Naive thymus-derived CD4-positive, alpha-beta T cell (primary cell): Measurements from ENCODE around the gene MSLN. TPM values are rescaled to one million over a fixed set of nuclear protein-coding genes. Genes with fewer than 3 reads are reported as not detected.
A peak's percentile ranks its signal among the peaks of the same experiment; 100 is the strongest.
"Not testable (repeated sequence)": the region's sequence is repeated elsewhere in the genome, so short reads cannot be mapped to it uniquely, and the experiment has no call there.

ENCODE experiments used
- ATAC-seq: fragments of 150-1000 bp; cut with Tn5 transposase; 2 replicates; pipeline ENCODE4 v1.10.0; 2021; ENCODE audit warnings: mild to moderate bottlenecking, moderate library complexity
- CTCF ChIA-PET: fragments of 350-600 bp; sonication (Branson Sonifier 250); formaldehyde crosslinking; loops from one replicate; lab custom pipeline; 2021; ENCODE audit warnings: antibody characterized with exemption; lab: Charles Lee
- POLR2A ChIA-PET: fragments of 350-600 bp; sonication (Branson Sonifier 250); formaldehyde crosslinking; loops from one replicate; lab custom pipeline; 2021; ENCODE audit warnings: antibody characterized with exemption, inconsistent platforms; lab: Charles Lee
- DNase-seq, 9 donors: peaks; one replicate each; pipeline versions ENCODE4 v3.0.0 to v3.0.0-alpha.2; 2020 to 2022; ENCODE audit warnings: mixed read lengths in 1 of 9
- H3K27ac ChIP-seq: one replicate; pipeline ENCODE4 v1.7.0; 2013; ENCODE audit warnings: mild to moderate bottlenecking, low read depth, low read length, moderate library complexity
- H3K27me3 ChIP-seq, 2 donors: one replicate each; pipeline ENCODE4 v1.7.0; 2013; ENCODE audit warnings: low read length in 2 of 2, mild to moderate bottlenecking in 2 of 2, moderate library complexity in 2 of 2; ENCODE audit not compliant: control insufficient read depth in 2 of 2, insufficient read depth in 2 of 2
- H3K36me3 ChIP-seq, 3 experiments: 1 replicate in 2 of 3; 2 replicates in 1 of 3; pipeline ENCODE4 v1.7.0; 2013; ENCODE audit warnings: low read length in 3 of 3, mild to moderate bottlenecking in 3 of 3, moderate library complexity in 1 of 3; ENCODE audit not compliant: insufficient read depth in 3 of 3, control insufficient read depth in 2 of 3
- H3K4me1 ChIP-seq, 2 donors: one replicate each; pipeline ENCODE4 v1.7.0; 2013; ENCODE audit warnings: low read length in 2 of 2, mild to moderate bottlenecking in 2 of 2, moderate library complexity in 1 of 2; ENCODE audit not compliant: control insufficient read depth in 2 of 2, insufficient read depth in 2 of 2
- H3K4me3 ChIP-seq: 2 replicates; pipeline ENCODE4 v1.7.0; 2013; ENCODE audit warnings: mild to moderate bottlenecking, low read length
- H3K9me3 ChIP-seq, 3 experiments: 1 replicate in 2 of 3; 2 replicates in 1 of 3; pipeline ENCODE4 v1.7.0; 2013; ENCODE audit warnings: low read length in 3 of 3; ENCODE audit not compliant: control insufficient read depth in 2 of 3
- H3K27ac Mint-ChIP-seq, 9 donors: one replicate each; pipeline ENCODE4 v1.8.0; 2020 to 2022; ENCODE audit warnings: mixed read lengths in 9 of 9, mild to moderate bottlenecking in 8 of 9, moderate library complexity in 5 of 9, inconsistent platforms in 2 of 9
- H3K27me3 Mint-ChIP-seq, 5 donors: one replicate each; pipeline ENCODE4 v1.8.0; 2021 to 2022; ENCODE audit warnings: mixed read lengths in 5 of 5, mild to moderate bottlenecking in 1 of 5
- H3K36me3 Mint-ChIP-seq, 5 donors: one replicate each; pipeline ENCODE4 v1.8.0; 2020 to 2022; ENCODE audit warnings: mixed read lengths in 5 of 5, mild to moderate bottlenecking in 3 of 5, inconsistent platforms in 1 of 5
- H3K4me1 Mint-ChIP-seq, 7 donors: one replicate each; pipeline ENCODE4 v1.8.0; 2020 to 2022; ENCODE audit warnings: mixed read lengths in 7 of 7, mild to moderate bottlenecking in 3 of 7, inconsistent platforms in 1 of 7
- H3K4me3 Mint-ChIP-seq, 10 donors: one replicate each; pipeline ENCODE4 v1.8.0; 2020 to 2022; ENCODE audit warnings: mild to moderate bottlenecking in 10 of 10, mixed read lengths in 10 of 10, moderate library complexity in 6 of 10, inconsistent platforms in 2 of 10
- H3K9me3 Mint-ChIP-seq, 11 donors: one replicate each; pipeline ENCODE4 v1.8.0; 2020 to 2022; ENCODE audit warnings: mixed read lengths in 11 of 11, mild to moderate bottlenecking in 4 of 11, inconsistent platforms in 1 of 11, moderate library complexity in 1 of 11
- intact Hi-C, 2 donors: fragments of 100-400 bp; cut with micrococcal nuclease; formaldehyde crosslinking; loops; one replicate each; pipeline ENCODE4 v1.15.1; 2023
- polyA plus RNA-seq, 2 donors: library from polyadenylated mRNA; unstranded; fragments of 300-500 nt; fragmentation: Illumina TruSeq; gene quantifications; one replicate each; pipeline ENCODE4 v1.2.3, GENCODE V29; 2021
- total RNA-seq, 6 experiments: library from RNA in 5 of 6; stranded (reverse) in 5 of 6; gene quantifications; 1 replicate in 5 of 6; 2 replicates in 1 of 6; pipeline ENCODE4 v1.2.3 and lab custom pipeline; 2021 to 2026

The MSLN gene
- total RNA-seq, result under 1 TPM in 1 of 5 experiments, not detected in 4; 0.64 TPM
- polyA plus RNA-seq, result not detected
- not detected for total RNA-seq (lab: John Stamatoyannopoulos, UW)

DNA sequence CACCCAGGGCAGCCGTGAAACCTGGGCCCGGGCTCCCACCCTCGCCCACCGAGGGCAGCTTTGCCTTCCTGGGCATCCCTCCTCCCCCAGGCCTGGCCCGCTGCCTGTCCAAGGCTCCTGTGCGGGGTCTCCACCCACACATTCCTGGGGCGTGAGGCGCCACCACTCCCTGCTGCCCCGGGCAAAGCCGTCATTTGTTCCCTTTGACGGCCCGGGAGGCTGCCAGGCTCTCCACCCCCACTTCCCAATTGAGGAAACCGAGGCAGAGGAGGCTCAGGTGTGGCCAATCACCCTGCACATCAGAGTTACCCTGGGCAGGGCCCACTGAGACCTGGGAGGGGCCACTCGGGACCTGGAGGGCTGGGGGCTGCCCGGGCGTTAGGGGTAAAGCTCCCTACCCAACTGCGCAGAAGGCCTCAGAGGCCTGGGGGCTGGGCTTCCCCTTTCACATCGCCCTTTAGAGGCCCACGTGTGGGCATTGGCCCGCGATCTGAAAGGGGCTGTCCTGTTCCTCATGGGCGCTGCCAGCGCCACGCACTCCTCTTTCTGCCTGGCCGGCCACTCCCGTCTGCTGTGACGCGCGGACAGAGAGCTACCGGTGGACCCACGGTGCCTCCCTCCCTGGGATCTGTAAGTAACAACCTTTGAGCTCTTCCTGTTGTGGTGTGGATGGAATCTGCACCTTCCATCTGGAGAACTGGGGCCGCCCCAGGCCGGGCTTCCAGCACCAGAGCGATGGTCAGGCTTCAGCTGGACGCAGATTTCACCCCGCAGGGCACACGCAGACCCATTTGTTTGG, at the start of gene MSLN:
Gene MSLN, plus strand, starts transcription at position 190 of the 799 bp plus-strand sequence. CDS start 1,947 bp downstream, outside the sequence.
- DNase-seq (no peak), ATAC-seq (no peak)
- Histone ChIP-seq H3K27me3 (no peaks in the 10 kb centered on the region), H3K27ac (no peak within 1 kb of the TSS), H3K4me1 (no peaks in the 10 kb centered on the region), H3K9me3 (no peaks in the 10 kb centered on the region), H3K36me3 (no peaks in the 10 kb centered on the region), H3K4me3 (no peak within 1 kb of the TSS)
- peaks cover 0 to 5% (median 0%) of the 10 kb centered on the region in 11 donors for H3K9me3 Mint-ChIP-seq
- H3K27me3 Mint-ChIP-seq, result peaks cover 0 to 8% (median 5%) of the 10 kb centered on the region in 5 donors
- peaks cover 0 to 3% (median 0%) of the 10 kb centered on the region in 5 donors for H3K36me3 Mint-ChIP-seq
- no peak within 1 kb of the TSS for H3K27ac Mint-ChIP-seq
- intact Hi-C loops, result no loop called here
- POLR2A ChIA-PET, result interaction anchor here (0.6 kb wide), 1 partner anchor 107 kb away, joined by 4 read pairs; no protein-coding TSS in a partner anchor
- CTCF ChIA-PET, result no interaction called here
- no peak within 1 kb of the TSS for H3K4me3 Mint-ChIP-seq
- H3K4me1 Mint-ChIP-seq, result peaks cover 0 to 4% (median 0%) of the 10 kb centered on the region in 7 donors

DNA sequence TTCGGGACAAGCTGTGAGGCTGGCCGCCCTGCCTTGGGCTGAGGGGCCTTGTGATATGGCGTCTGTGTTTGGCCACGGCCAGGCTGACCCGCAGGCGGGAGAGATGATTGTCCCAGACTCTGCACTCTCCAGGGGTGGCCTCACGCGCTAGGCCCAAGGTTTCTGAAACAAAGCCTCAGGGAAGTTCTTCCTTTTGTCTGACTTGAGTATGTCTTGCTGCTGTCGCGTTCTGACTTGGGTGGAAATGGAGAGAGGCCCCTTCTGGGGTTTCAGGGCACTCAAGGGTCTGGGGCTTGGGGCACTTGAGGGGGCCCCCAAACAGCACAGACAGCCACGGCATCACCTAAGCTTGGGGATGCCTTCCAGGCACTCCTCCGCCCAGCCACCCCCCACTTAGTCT, 49.5 kb upstream of the MSLN start:
- Mint-ChIP-seq H3K4me1 (peaks cover 0 to 4% (median 4%) of the 10 kb centered on the region in 7 donors), H3K4me3 (no peak overlapping the region), H3K9me3 (peaks cover 0 to 2% (median 0%) of the 10 kb centered on the region in 11 donors), H3K36me3 (no peaks in the 10 kb centered on the region), H3K27ac (no peak overlapping the region), H3K27me3 (peaks cover 17 to 46% (median 21%) of the 10 kb centered on the region in 5 donors)
- DNase-seq, result no peak
- no peaks in the 10 kb centered on the region for H3K9me3 ChIP-seq
- no peak overlapping the region for H3K27ac ChIP-seq
- intact Hi-C loops, result loop anchor here (1.0 to 10.0 kb wide), 7 partner anchors 22 to 392 kb away; partner anchors contain the start of gene LMF1 (in 1 of the 2)
- no peak overlapping the region for H3K4me3 ChIP-seq
- ATAC-seq, result no peak
- H3K36me3 ChIP-seq, result no peaks in the 10 kb centered on the region
- ChIA-PET CTCF (interaction anchor here (0.6 to 2.4 kb wide), 6 partner anchors 9 to 72 kb away, joined by 3 to 7 read pairs (median 4); no protein-coding TSS in a partner anchor), POLR2A (interaction anchor here (1.5 to 1.8 kb wide), 2 partner anchors 9 to 15 kb away, joined by 5 to 7 read pairs; no protein-coding TSS in a partner anchor)
- no peaks in the 10 kb centered on the region for H3K4me1 ChIP-seq
- peaks cover 4 to 13% of the 10 kb centered on the region in 2 donors for H3K27me3 ChIP-seq

DNA sequence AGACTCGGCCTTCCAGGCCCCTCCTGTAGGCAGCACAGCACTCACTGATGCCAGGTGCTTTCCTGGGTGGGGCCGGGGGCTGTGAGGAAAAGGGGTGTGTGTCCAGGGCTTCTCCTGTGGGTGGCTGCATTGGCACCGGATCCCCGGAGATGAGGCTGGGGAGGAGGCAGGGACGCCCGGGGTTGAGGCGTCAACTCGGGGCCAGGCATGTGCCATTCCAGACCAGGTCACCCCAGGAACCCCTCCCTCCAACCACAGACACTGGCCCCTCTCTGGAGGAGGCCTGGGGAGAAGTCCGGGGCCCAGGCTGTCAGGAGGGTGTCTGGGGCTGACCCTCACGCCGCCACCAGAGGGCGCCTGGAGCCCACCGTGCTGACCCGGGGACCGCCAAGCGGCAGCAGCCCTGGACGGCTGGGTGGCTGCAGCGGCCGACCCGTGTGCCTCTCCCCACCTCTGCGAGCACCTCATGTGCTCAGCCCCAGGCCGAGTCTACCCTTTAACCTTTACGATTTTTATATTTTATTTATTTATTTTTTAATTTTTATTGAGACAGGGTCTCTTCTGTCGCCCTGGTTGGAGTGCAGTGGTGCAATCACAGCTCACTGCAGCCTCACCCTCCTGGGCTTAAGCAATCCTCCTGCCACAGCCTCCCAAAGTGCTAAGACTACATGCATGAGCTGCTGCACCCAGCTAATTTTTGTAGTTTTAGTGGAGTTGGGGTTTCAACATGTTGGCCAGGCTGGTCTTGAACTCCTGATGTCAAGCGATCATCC, 48.8 kb upstream of the MSLN start:
- H3K27me3 ChIP-seq, result peaks cover 4 to 7% of the 10 kb centered on the region in 2 donors
- DNase-seq (peak; percentile 54 to 86 (median 72)), ATAC-seq (peak; percentile 71)
- H3K36me3 ChIP-seq, result no peaks in the 10 kb centered on the region
- Mint-ChIP-seq H3K4me3 (no peak overlapping the region), H3K4me1 (peaks cover 0 to 4% (median 4%) of the 10 kb centered on the region in 7 donors), H3K27ac (no peak overlapping the region), H3K27me3 (peaks cover 13 to 44% (median 21%) of the 10 kb centered on the region in 5 donors), H3K9me3 (peaks cover 0 to 2% (median 0%) of the 10 kb centered on the region in 11 donors), H3K36me3 (no peaks in the 10 kb centered on the region)
- H3K4me1 ChIP-seq, result no peaks in the 10 kb centered on the region
- H3K9me3 ChIP-seq, result no peaks in the 10 kb centered on the region
- no peak overlapping the region for H3K27ac ChIP-seq
- ChIA-PET POLR2A (interaction anchor here (1.1 to 1.8 kb wide), 4 partner anchors 16 to 34 kb away, joined by 3 to 7 read pairs (median 3); partner anchors contain the start of gene CIAO3), CTCF (interaction anchor here (0.6 to 2.4 kb wide), 17 partner anchors 9 to 344 kb away, joined by 3 to 24 read pairs (median 6); partner anchors contain the start of genes ANTKMT and CIAO3)
- intact Hi-C loops, result loop anchor here (1.0 to 10.0 kb wide), 7 partner anchors 22 to 392 kb away; partner anchors contain the start of gene LMF1 (in 1 of the 2)
- no peak overlapping the region for H3K4me3 ChIP-seq

GRCh38 chr16:712740-713250, 47.7 kb upstream of the MSLN start:
- DNase-seq, result peak in 1 of 9 donors; percentile 62
- H3K4me1 ChIP-seq, H3K4me1 Mint-ChIP-seq, H3K27ac ChIP-seq, H3K9me3 ChIP-seq, H3K36me3 Mint-ChIP-seq, ATAC-seq, H3K9me3 Mint-ChIP-seq, H3K27me3 ChIP-seq, H3K4me3 ChIP-seq, H3K36me3 ChIP-seq: not testable (repeated sequence)
- ChIA-PET CTCF (interaction anchor here (0.6 to 2.4 kb wide), 17 partner anchors 8 to 73 kb away, joined by 3 to 24 read pairs (median 6); partner anchors contain the start of genes ANTKMT and CIAO3), POLR2A (interaction anchor here (0.8 to 1.4 kb wide), 4 partner anchors 16 to 73 kb away, joined by 3 read pairs; partner anchors contain the start of gene CIAO3)
- H3K4me3 Mint-ChIP-seq, result peak overlapping the region in 2 of 10 donors; percentile 21 to 25
- peaks cover 11 to 36% (median 19%) of the 10 kb centered on the region in 5 donors for H3K27me3 Mint-ChIP-seq
- peak overlapping the region in 2 of 9 donors; percentile 18 to 24 for H3K27ac Mint-ChIP-seq
- intact Hi-C loops, result loop anchor here in 1 of 2 donors (10.0 kb wide), 1 partner anchor 262 kb away; the partner anchor contains the start of gene LMF1

DNA sequence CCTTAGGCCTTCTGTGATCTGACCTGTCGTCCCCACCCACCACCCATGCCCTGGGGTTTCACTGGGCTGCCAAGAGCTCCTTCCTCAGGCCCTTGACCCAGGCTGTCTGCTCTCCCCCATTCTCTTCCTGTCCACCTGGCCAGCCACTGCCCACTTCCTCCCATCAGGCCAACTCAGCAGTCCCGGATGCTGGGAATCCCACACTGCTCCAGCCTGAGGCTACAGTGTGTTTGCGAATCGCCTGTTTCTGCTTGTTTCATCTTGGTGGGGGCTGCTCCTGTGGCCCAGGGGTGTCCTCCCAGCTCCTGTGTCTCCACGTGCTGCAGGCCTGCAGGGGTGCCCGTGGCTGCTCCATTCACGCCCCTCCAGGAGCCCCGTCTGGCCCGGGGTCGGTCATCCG, 46.5 kb upstream of the MSLN start:
- Histone ChIP-seq H3K27ac (no peak overlapping the region), H3K27me3 (peaks cover 0 to 4% of the 10 kb centered on the region in 2 donors), H3K4me1 (peaks cover 0 to 4% of the 10 kb centered on the region in 2 donors), H3K9me3 (no peaks in the 10 kb centered on the region), H3K4me3 (no peak overlapping the region), H3K36me3 (no peaks in the 10 kb centered on the region)
- intact Hi-C loops, result loop anchor here in 1 of 2 donors (1.0 to 10.0 kb wide), 2 partner anchors 125 to 261 kb away; partner anchors contain the start of gene LMF1
- CTCF ChIA-PET, result interaction anchor here (1.1 kb wide), 1 partner anchor 14 kb away, joined by 4 read pairs; no protein-coding TSS in a partner anchor
- Mint-ChIP-seq H3K36me3 (no peaks in the 10 kb centered on the region), H3K4me1 (peaks cover 0 to 10% (median 8%) of the 10 kb centered on the region in 7 donors), H3K27me3 (peaks cover 0 to 27% (median 6%) of the 10 kb centered on the region in 5 donors), H3K4me3 (peak overlapping the region in 3 of 10 donors; percentile 13 to 47 (median 26)), H3K9me3 (no peaks in the 10 kb centered on the region), H3K27ac (peak overlapping the region in 1 of 9 donors; percentile 11)
- ATAC-seq, result no peak
- no peak for DNase-seq
- POLR2A ChIA-PET, result interaction anchor here (0.7 to 1.7 kb wide), 4 partner anchors 11 to 75 kb away, joined by 3 to 5 read pairs (median 4); partner anchors contain the start of gene CHTF18
